ENCODE results near the gene CDC73. TPM values are rescaled to one million over a fixed set of nuclear protein-coding genes. Genes with fewer than 3 reads are reported as not detected.

The CDC73 gene
- total RNA-seq, 1 donor from 2014 or later = 46.8 TPM

DNA sequence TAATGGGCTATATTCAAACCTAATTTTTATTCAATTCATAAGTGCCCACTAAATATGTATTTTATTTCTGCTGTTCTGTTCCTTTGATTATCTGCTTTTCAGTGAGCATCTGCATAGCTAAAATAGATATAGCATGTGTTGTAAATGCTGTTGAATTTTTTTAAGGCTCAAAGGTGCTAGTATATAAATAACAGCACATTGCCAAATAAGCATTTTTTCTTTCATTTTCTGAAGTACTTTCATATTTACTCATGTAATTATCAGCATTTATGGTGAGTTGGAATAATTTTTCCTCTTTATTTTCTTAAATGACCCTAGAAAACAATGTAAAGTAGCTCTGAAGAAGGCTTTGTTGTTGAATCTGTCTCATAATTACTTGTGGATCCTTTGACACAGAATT is 134.2 kb downstream of the CDC73 start:
- Histone ChIP-seq H3K36me3 (peaks cover 33% of the 10 kb centered on the region), H3K27ac (replicated peaks) (no peak overlapping the region), H3K9me3 (replicated peaks) (no peaks in the 10 kb centered on the region), H3K4me1 (peaks cover 11% of the 10 kb centered on the region), H3K27me3 (ENCODE audit: low read depth) (no peaks in the 10 kb centered on the region), H3K4me3 (no peak overlapping the region)
- no peak for DNase-seq
- TF ChIP-seq, protein P1, sequence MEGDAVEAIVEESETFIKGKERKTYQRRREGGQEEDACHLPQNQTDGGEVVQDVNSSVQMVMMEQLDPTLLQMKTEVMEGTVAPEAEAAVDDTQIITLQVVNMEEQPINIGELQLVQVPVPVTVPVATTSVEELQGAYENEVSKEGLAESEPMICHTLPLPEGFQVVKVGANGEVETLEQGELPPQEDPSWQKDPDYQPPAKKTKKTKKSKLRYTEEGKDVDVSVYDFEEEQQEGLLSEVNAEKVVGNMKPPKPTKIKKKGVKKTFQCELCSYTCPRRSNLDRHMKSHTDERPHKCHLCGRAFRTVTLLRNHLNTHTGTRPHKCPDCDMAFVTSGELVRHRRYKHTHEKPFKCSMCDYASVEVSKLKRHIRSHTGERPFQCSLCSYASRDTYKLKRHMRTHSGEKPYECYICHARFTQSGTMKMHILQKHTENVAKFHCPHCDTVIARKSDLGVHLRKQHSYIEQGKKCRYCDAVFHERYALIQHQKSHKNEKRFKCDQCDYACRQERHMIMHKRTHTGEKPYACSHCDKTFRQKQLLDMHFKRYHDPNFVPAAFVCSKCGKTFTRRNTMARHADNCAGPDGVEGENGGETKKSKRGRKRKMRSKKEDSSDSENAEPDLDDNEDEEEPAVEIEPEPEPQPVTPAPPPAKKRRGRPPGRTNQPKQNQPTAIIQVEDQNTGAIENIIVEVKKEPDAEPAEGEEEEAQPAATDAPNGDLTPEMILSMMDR (IDR thresholded peaks at IDR 0.05; ENCODE audit: borderline replicate concordance) = no peak
- intact Hi-C loops (cut with micrococcal nuclease) = no loop called here

DNA sequence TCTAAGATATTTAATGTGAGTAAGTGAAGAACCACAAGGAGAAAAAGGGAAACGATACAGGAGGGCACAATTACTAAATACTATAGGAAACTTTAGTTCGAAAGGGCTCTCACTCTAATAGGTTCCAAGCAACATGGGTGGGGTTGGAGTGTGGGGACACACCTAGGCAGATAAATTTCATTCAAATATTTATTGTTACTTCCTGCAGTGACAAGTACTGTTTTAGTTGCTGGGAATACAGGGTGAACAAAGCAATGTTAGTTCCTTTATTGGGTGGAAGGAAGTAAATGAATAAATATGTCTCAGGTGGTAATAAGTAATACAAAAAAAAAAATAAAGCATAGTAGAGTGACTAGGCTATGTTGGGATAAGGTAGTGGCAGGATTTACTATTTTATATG is 137.8 kb downstream of the CDC73 start:
- peaks cover 16% of the 10 kb centered on the region for H3K36me3 ChIP-seq
- H3K9me3 ChIP-seq (replicated peaks) = no peaks in the 10 kb centered on the region
- intact Hi-C loops (cut with micrococcal nuclease) = no loop called here
- no peak overlapping the region for H3K4me3 ChIP-seq
- H3K27me3 ChIP-seq (ENCODE audit: low read depth) = no peaks in the 10 kb centered on the region
- DNase-seq = no peak
- H3K27ac ChIP-seq (replicated peaks) = no peak overlapping the region
- TF ChIP-seq, protein P1 (IDR thresholded peaks at IDR 0.05; ENCODE audit: borderline replicate concordance) = no peak
- H3K4me1 ChIP-seq = peaks cover 29% of the 10 kb centered on the region

DNA sequence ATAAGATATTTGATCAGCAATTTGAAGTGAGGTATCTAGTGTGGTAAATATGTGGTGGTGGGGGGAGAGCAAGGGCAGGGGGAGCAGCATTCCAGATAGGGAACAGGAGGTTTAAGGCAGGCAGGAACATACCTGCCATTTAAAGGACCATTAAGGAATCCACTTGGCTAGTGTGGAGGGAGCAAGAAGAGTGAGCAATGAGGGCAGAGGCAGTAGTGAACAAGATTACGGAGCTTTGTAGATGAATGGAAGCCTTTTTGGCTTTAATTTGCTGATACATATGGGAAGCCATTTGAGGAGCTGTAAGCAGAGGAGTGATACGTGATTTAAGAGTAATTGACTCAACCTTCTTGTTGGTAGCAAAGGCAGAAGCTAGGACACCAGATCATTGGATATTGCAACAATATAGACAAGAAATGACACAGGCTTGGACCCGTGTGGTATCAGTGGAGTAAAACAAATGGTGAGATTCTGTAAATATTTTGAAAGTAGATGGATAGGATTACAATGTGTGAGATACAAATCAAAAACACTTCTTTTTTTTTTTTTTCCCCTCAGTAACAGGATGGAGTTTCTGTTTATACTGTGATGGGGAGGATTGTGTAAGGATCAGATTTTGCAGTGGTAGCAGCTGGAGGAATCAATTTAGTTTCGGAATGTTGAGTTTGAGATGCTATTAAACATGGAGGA is 138.4 kb downstream of the CDC73 start:
- H3K4me1 ChIP-seq = peaks cover 29% of the 10 kb centered on the region
- TF ChIP-seq, protein P1 (IDR thresholded peaks at IDR 0.05; ENCODE audit: borderline replicate concordance) = no peak
- peak overlapping the region; percentile 45 for H3K27ac ChIP-seq (replicated peaks)
- no peak overlapping the region for H3K4me3 ChIP-seq
- H3K27me3 ChIP-seq (ENCODE audit: low read depth) = no peaks in the 10 kb centered on the region
- no peaks in the 10 kb centered on the region for H3K9me3 ChIP-seq (replicated peaks)
- H3K36me3 ChIP-seq = peaks cover 16% of the 10 kb centered on the region
- no peak for DNase-seq
- intact Hi-C loops (cut with micrococcal nuclease) = no loop called here

DNA sequence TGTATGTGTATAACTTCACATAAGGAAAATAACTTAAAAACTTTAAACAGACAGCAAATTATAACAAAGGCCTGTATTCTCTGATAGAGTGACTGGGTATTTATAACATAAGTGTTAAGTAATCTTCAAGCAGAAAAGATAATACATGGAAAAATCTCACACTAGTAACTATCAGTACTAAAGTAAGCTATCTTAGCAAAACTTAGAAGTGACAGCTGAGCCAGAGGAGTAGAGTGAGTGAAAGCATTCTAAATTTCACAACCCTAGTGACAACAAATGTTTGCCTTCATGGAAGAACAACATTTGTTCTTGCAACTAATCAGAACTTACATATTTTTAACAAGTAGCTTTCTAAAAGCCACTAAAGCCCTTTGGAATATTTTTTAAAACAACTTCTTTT is 139.1 kb downstream of the CDC73 start:
- H3K4me3 ChIP-seq = no peak overlapping the region
- H3K9me3 ChIP-seq (replicated peaks) = no peaks in the 10 kb centered on the region
- no peak for DNase-seq
- peaks cover 29% of the 10 kb centered on the region for H3K4me1 ChIP-seq
- H3K36me3 ChIP-seq = peaks cover 22% of the 10 kb centered on the region
- H3K27ac ChIP-seq (replicated peaks) = peak overlapping the region; percentile 45
- TF ChIP-seq, protein P1 (IDR thresholded peaks at IDR 0.05; ENCODE audit: borderline replicate concordance) = no peak
- no peaks in the 10 kb centered on the region for H3K27me3 ChIP-seq (ENCODE audit: low read depth)
- intact Hi-C loops (cut with micrococcal nuclease) = no loop called here

DNA sequence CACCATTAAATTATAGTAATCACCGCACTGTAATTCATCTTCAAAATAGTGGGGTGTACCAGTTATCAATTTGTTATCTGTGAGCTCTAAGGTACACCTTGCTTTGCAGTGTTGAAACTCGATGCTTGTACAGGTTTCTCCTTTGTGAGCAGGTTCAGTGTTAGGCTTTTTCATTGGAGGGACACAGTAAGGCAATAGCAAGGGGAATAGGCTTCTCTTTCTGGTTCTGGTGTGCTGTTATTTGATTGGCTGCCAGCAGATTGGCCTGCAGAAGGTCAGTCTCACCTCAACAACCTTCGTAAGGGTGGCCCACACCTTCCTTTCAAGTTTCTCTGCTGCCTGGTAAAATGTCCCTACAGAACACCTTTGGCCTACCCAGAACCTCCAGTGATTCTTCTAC is 140.8 kb downstream of the CDC73 start:
- H3K4me1 ChIP-seq = peaks cover 29% of the 10 kb centered on the region
- DNase-seq = no peak
- H3K27me3 ChIP-seq (ENCODE audit: low read depth) = no peaks in the 10 kb centered on the region
- intact Hi-C loops (cut with micrococcal nuclease) = no loop called here
- H3K4me3 ChIP-seq = no peak overlapping the region
- TF ChIP-seq, protein P1 (IDR thresholded peaks at IDR 0.05; ENCODE audit: borderline replicate concordance) = no peak
- H3K9me3 ChIP-seq (replicated peaks) = no peaks in the 10 kb centered on the region
- peaks cover 22% of the 10 kb centered on the region for H3K36me3 ChIP-seq
- H3K27ac ChIP-seq (replicated peaks) = no peak overlapping the region

Measured in left ventricle myocardium inferior (tissue), 1 donor.